GM20000 (cell line): ENCODE results near the gene TMEM255B.
"Not testable (repeated sequence)": the region's sequence is repeated elsewhere in the genome, so short reads cannot be mapped to it uniquely, and the experiment has no call there.

Experiments used
- DNase-seq: peaks from one replicate; pipeline ENCODE4 v3.0.0; 2012; ENCODE audit warnings: low spot score
- TF ChIP-seq, protein P1 (sequence below): IDR thresholded peaks from 2 replicates; pipeline ENCODE4 v1.5.1; 2012; ENCODE audit warnings: mild to moderate bottlenecking, control low read depth; ENCODE audit errors: extremely low read depth, missing control alignments

TMEM255B gene

GRCh38 chr13:113820813-113821651 is 62.0 kb downstream of the TMEM255B start:
- TF ChIP-seq, protein P1, sequence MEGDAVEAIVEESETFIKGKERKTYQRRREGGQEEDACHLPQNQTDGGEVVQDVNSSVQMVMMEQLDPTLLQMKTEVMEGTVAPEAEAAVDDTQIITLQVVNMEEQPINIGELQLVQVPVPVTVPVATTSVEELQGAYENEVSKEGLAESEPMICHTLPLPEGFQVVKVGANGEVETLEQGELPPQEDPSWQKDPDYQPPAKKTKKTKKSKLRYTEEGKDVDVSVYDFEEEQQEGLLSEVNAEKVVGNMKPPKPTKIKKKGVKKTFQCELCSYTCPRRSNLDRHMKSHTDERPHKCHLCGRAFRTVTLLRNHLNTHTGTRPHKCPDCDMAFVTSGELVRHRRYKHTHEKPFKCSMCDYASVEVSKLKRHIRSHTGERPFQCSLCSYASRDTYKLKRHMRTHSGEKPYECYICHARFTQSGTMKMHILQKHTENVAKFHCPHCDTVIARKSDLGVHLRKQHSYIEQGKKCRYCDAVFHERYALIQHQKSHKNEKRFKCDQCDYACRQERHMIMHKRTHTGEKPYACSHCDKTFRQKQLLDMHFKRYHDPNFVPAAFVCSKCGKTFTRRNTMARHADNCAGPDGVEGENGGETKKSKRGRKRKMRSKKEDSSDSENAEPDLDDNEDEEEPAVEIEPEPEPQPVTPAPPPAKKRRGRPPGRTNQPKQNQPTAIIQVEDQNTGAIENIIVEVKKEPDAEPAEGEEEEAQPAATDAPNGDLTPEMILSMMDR: no peak
- no peak for DNase-seq

GRCh38 chr13:113821847-113822246 is 62.8 kb downstream of the TMEM255B start:
- DNase-seq: no peak
- TF ChIP-seq, protein P1: no peak

DNA sequence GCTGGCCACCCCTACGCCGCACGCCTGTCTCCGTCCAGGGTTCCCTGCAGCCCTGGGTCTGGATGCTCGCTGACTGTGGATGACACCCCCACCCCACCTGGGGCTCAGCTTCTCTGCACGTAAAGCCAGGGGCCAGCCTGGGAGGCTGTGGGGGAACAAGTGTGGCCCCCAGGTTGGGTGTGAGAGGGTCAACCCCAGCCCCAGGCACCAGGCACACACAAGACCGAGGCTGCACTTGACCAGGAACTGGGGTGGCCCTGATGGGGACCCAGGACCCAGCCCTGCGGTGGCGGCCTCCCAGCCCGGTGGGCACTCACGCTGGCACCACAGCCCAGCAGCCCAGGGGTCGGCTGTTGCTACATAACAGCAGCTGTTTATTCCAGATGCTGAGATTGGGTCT is 63.2 kb downstream of the TMEM255B start:
- no peak for DNase-seq
- TF ChIP-seq, protein P1: no peak

DNA sequence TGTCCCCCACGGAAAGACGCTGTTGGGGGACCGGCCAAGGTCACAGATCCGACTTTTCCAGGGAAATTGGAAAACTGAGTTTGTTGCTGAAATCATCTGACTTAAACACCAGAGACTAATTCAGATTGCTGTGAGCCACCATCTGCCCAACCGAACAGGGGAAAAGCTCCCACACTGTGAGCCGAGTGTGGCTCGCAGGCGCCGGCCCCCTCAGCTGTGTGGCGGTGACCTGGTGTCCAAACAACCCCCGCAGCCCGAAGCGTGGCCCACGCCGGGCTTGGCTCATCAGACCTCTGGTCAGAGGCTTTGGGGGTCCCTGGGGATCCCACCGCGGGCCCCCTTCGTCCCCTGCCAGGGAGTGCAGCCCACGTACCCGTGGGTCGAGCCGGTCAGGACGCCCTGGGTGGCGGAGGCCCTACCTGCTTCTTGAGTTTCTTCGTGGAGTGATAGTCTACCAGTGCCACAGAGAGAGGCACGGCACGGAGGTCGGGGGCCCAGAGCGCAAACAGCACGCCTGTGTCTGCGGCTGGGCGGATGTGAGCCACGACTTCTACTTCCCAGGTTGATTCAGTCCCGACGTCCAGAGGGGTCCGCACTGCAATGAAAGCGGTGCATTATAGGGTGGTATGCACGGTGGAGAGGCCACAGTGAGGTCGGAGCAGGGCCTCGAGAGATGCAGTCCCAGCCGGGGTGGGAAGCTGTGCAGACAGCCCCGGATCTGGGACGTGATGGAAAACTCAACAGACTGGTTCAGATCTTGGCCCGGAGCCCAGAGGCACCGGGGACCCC is 64.1 kb downstream of the TMEM255B start:
- TF ChIP-seq, protein P1: no peak
- DNase-seq: no peak

GRCh38 chr13:113823771-113824170 is 64.7 kb downstream of the TMEM255B start:
- DNase-seq: no peak
- TF ChIP-seq, protein P1: no peak

- TF ChIP-seq, protein P1: no peak
- DNase-seq: peak; percentile 32
Observed at GRCh38 chr13:113825841-113826240, 66.8 kb downstream of the TMEM255B start.

DNA sequence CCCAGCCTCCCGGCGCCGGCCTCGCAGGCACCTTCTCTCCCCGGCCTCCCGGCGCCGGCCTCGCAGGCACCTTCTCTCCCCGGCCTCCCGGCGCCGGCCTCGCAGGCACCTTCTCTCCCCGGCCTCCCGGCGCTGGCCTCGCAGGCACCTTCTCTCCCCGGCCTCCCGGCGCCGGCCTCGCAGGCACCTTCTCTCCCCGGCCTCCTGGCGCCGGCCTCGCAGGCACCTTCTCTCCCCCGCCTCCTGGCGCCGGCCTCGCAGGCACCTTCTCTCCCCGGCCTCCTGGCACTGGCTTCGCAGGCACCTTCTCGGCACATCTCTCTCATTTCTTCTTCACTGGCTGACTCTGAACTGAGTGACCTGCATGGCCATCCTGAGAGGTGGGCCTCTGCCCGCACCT is 67.4 kb downstream of the TMEM255B start:
- not testable (repeated sequence) for DNase-seq
